Mesothelial cell of epicardium (in vitro differentiated cells): ENCODE measurements around the gene LAPTM4A. TPM values are rescaled to one million over a fixed set of nuclear protein-coding genes. Genes with fewer than 3 reads are reported as not detected.
"Not testable (repeated sequence)": the region's sequence is repeated elsewhere in the genome, so short reads cannot be mapped to it uniquely, and the experiment has no call there.

Experiments
- DNase-seq, 2 experiments: peaks; one replicate each; pipeline ENCODE4 v3.0.0; 2021; ENCODE audit warnings: low spot score in 2 of 2; ENCODE audit not compliant: unreplicated experiment in 2 of 2
- H3K27ac Mint-ChIP-seq: 2 replicates; pipeline ENCODE4 v1.8.0; 2021; ENCODE audit warnings: mixed read lengths
- H3K27me3 Mint-ChIP-seq: 2 replicates; pipeline ENCODE4 v1.8.0; 2021; ENCODE audit warnings: low read depth, mixed read lengths
- H3K36me3 Mint-ChIP-seq: 2 replicates; pipeline ENCODE4 v1.8.0; 2021; ENCODE audit warnings: mixed read lengths
- H3K4me1 Mint-ChIP-seq: 2 replicates; pipeline ENCODE4 v1.8.0; 2021; ENCODE audit warnings: mixed read lengths
- H3K4me3 Mint-ChIP-seq: 2 replicates; pipeline ENCODE4 v1.8.0; 2021; ENCODE audit warnings: mild to moderate bottlenecking, moderate library complexity, mixed read lengths
- H3K9me3 Mint-ChIP-seq: 2 replicates; pipeline ENCODE4 v1.8.0; 2021; ENCODE audit warnings: mixed read lengths
- CTCF ChIP-seq: fragments of 200-600 bp; sonication (generic); IDR thresholded peaks from one replicate; pipeline ENCODE4 v1.5.0; 2021; ENCODE audit warnings: antibody characterized with exemption; ENCODE audit not compliant: unreplicated experiment
- total RNA-seq: library from RNA; stranded (reverse); gene quantifications from 3 replicates; pipeline ENCODE4 v1.2.1, GENCODE V29; 2021

Gene LAPTM4A
- total RNA-seq, 1 donor from 2014 or later, result 216 TPM

GRCh38 chr2:20080428-20080827, 29.0 kb upstream of the LAPTM4A start:
- DNase-seq, result no peak
- no peak overlapping the region for H3K27ac Mint-ChIP-seq
- no peaks in the 10 kb centered on the region for H3K27me3 Mint-ChIP-seq
- H3K9me3 Mint-ChIP-seq, result peaks cover 13% of the 10 kb centered on the region
- peaks cover 9% of the 10 kb centered on the region for H3K4me1 Mint-ChIP-seq
- no peaks in the 10 kb centered on the region for H3K36me3 Mint-ChIP-seq
- no peak for TF ChIP-seq CTCF
- H3K4me3 Mint-ChIP-seq, result no peak overlapping the region

GRCh38 chr2:20079546-20080115, 28.2 kb upstream of the LAPTM4A start:
- Mint-ChIP-seq H3K27me3 (no peaks in the 10 kb centered on the region), H3K36me3 (no peaks in the 10 kb centered on the region), H3K4me3 (no peak overlapping the region), H3K27ac (no peak overlapping the region), H3K9me3 (peaks cover 13% of the 10 kb centered on the region), H3K4me1 (peaks cover 9% of the 10 kb centered on the region)
- TF ChIP-seq CTCF, result no peak
- DNase-seq, result no peak

GRCh38 chr2:20077411-20077940, 26.0 kb upstream of the LAPTM4A start:
- H3K9me3 Mint-ChIP-seq, result peaks cover 13% of the 10 kb centered on the region
- no peak for TF ChIP-seq CTCF
- DNase-seq, result no peak
- no peaks in the 10 kb centered on the region for H3K36me3 Mint-ChIP-seq
- H3K27me3 Mint-ChIP-seq, result no peaks in the 10 kb centered on the region
- peaks cover 23% of the 10 kb centered on the region for H3K4me1 Mint-ChIP-seq
- no peak overlapping the region for H3K4me3 Mint-ChIP-seq
- no peak overlapping the region for H3K27ac Mint-ChIP-seq

GRCh38 chr2:20076757-20077156, 25.3 kb upstream of the LAPTM4A start:
- Mint-ChIP-seq H3K27me3 (no peaks in the 10 kb centered on the region), H3K36me3 (no peaks in the 10 kb centered on the region), H3K9me3 (peaks cover 13% of the 10 kb centered on the region), H3K4me1 (peaks cover 31% of the 10 kb centered on the region), H3K27ac (no peak overlapping the region), H3K4me3 (no peak overlapping the region)
- DNase-seq, result no peak
- TF ChIP-seq CTCF, result no peak

GRCh38 chr2:20074901-20075300, 23.5 kb upstream of the LAPTM4A start:
- Mint-ChIP-seq H3K27ac (peak overlapping the region; percentile 11), H3K4me3 (no peak overlapping the region), H3K4me1 (peaks cover 33% of the 10 kb centered on the region), H3K27me3 (no peaks in the 10 kb centered on the region), H3K9me3 (peaks cover 13% of the 10 kb centered on the region), H3K36me3 (no peaks in the 10 kb centered on the region)
- DNase-seq, result no peak
- no peak for TF ChIP-seq CTCF

GRCh38 chr2:20074046-20074648, 22.7 kb upstream of the LAPTM4A start:
- H3K4me1 Mint-ChIP-seq, result peaks cover 33% of the 10 kb centered on the region
- H3K36me3 Mint-ChIP-seq, H3K27me3 Mint-ChIP-seq, DNase-seq, H3K4me3 Mint-ChIP-seq: not testable (repeated sequence)
- H3K9me3 Mint-ChIP-seq, result peaks cover 13% of the 10 kb centered on the region
- H3K27ac Mint-ChIP-seq, result peak overlapping the region; percentile 89
